ENCODE measurements around the gene NTHL1. TPM values are rescaled to one million over a fixed set of nuclear protein-coding genes. Genes with fewer than 3 reads are reported as not detected.
A peak's percentile ranks its signal among the peaks of the same experiment; 100 is the strongest.
"Not testable (repeated sequence)": the region's sequence is repeated elsewhere in the genome, so short reads cannot be mapped to it uniquely, and the experiment has no call there.

NTHL1 gene
- total RNA-seq, 2 experiments from 2014 or later = 30.6 to 32.0 TPM

GRCh38 chr16:2025251-2025650 is 22.4 kb downstream of the NTHL1 start:
- Mint-ChIP-seq H3K9me3 (no peaks in the 10 kb centered on the region), H3K27me3 (peaks cover 35% of the 10 kb centered on the region), H3K4me3 (no peak overlapping the region), H3K27ac (no peak overlapping the region), H3K36me3 (peaks cover 4% of the 10 kb centered on the region), H3K4me1 (peaks cover 18% of the 10 kb centered on the region)
- DNase-seq = no peak

GRCh38 chr16:2024032-2024420 is 23.6 kb downstream of the NTHL1 start:
- Mint-ChIP-seq H3K9me3 (no peaks in the 10 kb centered on the region), H3K27me3 (peaks cover 39% of the 10 kb centered on the region), H3K36me3 (peaks cover 4% of the 10 kb centered on the region), H3K4me1 (peaks cover 18% of the 10 kb centered on the region), H3K27ac (no peak overlapping the region), H3K4me3 (no peak overlapping the region)
- DNase-seq = no peak

DNA sequence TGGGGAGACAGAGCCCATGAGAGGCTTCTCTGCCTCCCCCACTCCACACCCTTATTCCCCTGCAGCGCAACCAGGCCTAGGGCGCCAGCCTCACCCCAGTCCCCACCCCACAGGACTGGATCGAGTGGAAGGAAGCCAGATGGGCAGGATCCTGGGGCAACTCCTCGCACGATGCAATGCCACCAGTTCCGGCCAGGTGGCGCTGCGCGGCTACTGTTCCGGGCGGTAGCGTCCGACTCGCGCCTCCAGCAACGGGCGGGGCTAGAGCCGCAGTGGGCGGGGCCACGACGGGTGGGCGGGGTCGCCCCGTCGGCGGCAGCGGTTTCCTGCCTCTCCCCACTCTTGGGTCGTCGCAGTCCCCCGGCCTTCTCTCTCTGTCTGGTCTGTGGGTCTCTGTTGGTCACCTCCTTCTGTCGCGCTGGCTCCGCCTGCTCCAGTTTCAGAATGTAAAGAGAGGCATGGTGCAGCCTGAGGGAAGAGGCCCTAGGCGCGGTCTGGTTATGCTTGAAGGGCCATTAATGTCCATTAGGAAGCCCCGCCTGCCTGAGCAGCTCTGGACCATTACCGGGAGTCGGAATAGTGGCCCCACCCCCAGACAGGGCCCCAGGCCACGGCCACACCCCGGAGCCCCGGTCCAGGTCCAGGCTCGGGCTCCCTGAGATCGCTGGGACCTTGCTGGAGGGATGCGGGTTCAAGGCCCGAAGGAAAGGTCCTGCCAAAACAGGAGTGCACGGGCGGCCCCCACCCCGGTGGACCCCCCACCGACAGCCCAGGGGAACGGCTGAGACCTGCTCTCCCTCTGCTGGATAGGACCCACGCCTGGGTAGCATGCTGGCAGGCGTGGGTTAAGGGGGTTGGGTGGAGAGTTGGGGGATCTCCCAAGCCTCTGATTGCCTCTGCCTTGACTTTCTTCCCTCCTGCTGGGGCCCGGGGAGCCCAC is 24.3 kb downstream of the NTHL1 start:
- Mint-ChIP-seq H3K9me3 (no peaks in the 10 kb centered on the region), H3K36me3 (peaks cover 4% of the 10 kb centered on the region), H3K4me3 (peak overlapping the region; percentile 70), H3K27ac (peak overlapping the region; percentile 68), H3K27me3 (peaks cover 44% of the 10 kb centered on the region), H3K4me1 (peaks cover 18% of the 10 kb centered on the region)
- peak; percentile 93 for DNase-seq

- H3K4me3 Mint-ChIP-seq = peak overlapping the region; percentile 70
- peaks cover 4% of the 10 kb centered on the region for H3K36me3 Mint-ChIP-seq
- peaks cover 18% of the 10 kb centered on the region for H3K4me1 Mint-ChIP-seq
- H3K27me3 Mint-ChIP-seq = peaks cover 48% of the 10 kb centered on the region
- no peak for DNase-seq
- H3K27ac Mint-ChIP-seq = no peak overlapping the region
- H3K9me3 Mint-ChIP-seq = no peaks in the 10 kb centered on the region
These were observed 24.9 kb downstream of the NTHL1 start for GRCh38 chr16:2022723-2023091.

DNA sequence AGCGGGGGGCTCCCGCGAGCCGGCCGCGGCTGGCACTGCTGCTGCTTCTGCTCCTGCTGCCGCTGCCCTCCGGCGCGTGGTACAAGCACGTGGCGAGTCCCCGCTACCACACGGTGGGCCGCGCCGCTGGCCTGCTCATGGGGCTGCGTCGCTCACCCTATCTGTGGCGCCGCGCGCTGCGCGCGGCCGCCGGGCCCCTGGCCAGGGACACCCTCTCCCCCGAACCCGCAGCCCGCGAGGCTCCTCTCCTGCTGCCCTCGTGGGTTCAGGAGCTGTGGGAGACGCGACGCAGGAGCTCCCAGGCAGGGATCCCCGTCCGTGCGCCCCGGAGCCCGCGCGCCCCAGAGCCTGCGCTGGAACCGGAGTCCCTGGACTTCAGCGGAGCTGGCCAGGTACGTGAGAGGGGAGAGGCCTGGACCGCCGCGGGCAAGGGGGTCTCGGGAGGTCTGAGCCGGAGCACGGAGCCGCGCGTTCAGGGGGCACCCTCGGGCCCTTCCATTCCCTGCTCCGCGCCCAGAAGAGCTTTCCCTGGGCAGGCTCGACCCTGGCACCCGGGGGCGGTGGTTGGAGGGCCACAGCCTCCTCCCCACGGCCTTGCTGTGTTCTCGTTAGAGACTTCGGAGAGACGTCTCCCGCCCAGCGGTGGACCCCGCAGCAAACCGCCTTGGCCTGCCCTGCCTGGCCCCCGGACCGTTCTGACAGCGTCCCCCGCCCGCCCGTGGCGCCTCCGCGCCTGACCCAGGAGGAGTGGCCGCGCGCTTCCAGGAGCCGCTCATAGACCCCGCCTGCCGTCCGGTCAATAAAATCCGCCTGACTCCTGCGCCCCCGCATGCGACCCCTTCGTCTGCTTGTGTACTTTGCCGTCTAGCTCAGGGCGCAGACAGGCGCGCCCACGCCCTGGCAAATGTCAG is 27.5 kb downstream of the NTHL1 start:
- no peak overlapping the region for H3K27ac Mint-ChIP-seq
- peak; percentile 27 for DNase-seq

GRCh38 chr16:2019518-2019920 is 28.1 kb downstream of the NTHL1 start, which contains the start of gene NPW:
TSS of gene NPW (plus strand) at chr16:2019785.
- no peaks in the 10 kb centered on the region for H3K9me3 Mint-ChIP-seq
- peak within 1 kb of the TSS; percentile 74 for H3K4me3 Mint-ChIP-seq
- no peak within 1 kb of the TSS for H3K27ac Mint-ChIP-seq
- H3K4me1 Mint-ChIP-seq = peaks cover 14% of the 10 kb centered on the region
- DNase-seq = peak; percentile 63
- peaks cover 41% of the 10 kb centered on the region for H3K27me3 Mint-ChIP-seq
- peaks cover 4% of the 10 kb centered on the region for H3K36me3 Mint-ChIP-seq

More for the DNA sequence above, 27.5 kb downstream of the NTHL1 start:
- no peaks in the 10 kb centered on the region for H3K9me3 Mint-ChIP-seq
- H3K4me3 Mint-ChIP-seq = peak overlapping the region; percentile 74
- peaks cover 14% of the 10 kb centered on the region for H3K4me1 Mint-ChIP-seq
- H3K27me3 Mint-ChIP-seq = peaks cover 41% of the 10 kb centered on the region
- peaks cover 4% of the 10 kb centered on the region for H3K36me3 Mint-ChIP-seq

GRCh38 chr16:2016407-2016922 is 31.2 kb downstream of the NTHL1 start:
- Mint-ChIP-seq H3K27ac (no peak overlapping the region), H3K9me3 (no peaks in the 10 kb centered on the region), H3K4me1 (peaks cover 5% of the 10 kb centered on the region), H3K36me3 (peaks cover 2% of the 10 kb centered on the region), H3K4me3 (no peak overlapping the region), H3K27me3 (peaks cover 24% of the 10 kb centered on the region)
- DNase-seq = no peak

- H3K4me3 Mint-ChIP-seq = no peak overlapping the region
- no peaks in the 10 kb centered on the region for H3K9me3 Mint-ChIP-seq
- H3K4me1 Mint-ChIP-seq = peaks cover 4% of the 10 kb centered on the region
- peaks cover 18% of the 10 kb centered on the region for H3K27me3 Mint-ChIP-seq
- peaks cover 2% of the 10 kb centered on the region for H3K36me3 Mint-ChIP-seq
- DNase-seq = no peak
- H3K27ac Mint-ChIP-seq = no peak overlapping the region
These were observed 31.8 kb downstream of the NTHL1 start for GRCh38 chr16:2015947-2016208.

DNA sequence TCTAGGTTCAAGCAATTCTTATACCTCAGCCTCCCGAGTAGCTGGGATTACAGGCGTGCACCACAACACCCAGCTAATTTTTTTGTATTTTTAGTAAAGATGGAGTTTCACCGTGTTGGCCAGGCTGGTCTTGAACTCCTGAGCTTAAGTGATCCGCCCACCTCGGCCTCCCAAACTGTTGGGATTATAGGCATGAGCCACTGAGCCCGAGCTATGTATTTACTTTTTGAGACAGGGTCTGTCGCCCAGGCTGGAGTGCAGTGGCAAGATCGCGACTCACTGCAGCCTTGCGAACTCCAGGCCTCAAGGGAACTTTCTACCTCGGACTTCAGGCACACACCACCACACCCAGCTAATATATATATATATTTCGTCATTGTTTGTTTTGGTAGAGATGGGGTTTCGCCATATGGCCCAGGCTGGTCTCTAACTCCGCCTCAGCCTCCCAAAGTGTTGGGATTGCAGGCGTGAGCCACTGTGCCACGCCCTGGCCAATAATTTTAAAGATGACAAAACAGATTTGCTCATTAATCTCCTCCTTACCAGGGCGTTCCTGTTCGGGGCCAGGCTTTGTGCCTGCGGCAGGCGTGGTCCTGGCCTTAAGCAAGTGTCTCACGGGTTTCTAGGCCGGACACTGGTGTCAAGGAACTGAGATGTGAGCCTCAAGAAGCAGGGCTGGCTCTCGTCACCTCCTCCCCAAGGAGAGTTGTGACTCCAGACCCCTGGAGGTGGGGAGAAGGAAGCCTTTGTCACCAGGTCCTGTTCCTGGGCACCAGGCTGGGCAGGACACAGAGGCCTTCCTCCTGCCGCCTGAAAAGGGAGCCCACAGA is 32.3 kb downstream of the NTHL1 start:
- peaks cover 2% of the 10 kb centered on the region for H3K36me3 Mint-ChIP-seq

DNA sequence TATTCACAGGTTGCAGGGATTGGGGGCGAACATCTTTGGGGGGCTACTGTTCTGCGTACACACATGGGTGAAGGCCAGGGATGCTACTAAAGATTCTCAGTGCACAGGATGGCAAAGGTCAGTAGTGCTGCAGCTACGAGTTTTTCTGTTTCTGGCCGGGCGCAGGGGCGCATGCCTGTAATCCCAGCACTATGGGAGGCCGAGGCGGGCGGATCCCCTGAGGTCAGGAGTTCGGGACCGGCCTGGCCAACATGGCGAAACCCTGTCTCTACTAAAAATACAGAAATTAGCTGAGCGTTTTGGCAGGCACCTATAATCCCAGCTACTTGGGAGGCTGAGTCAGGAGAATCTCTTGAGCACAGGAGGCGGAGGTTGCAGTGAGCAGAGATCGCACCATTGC is 34.1 kb downstream of the NTHL1 start:
- Mint-ChIP-seq H3K4me3 (no peak overlapping the region), H3K27ac (no peak overlapping the region), H3K36me3 (peaks cover 8% of the 10 kb centered on the region), H3K9me3 (no peaks in the 10 kb centered on the region), H3K27me3 (peaks cover 4% of the 10 kb centered on the region), H3K4me1 (peaks cover 7% of the 10 kb centered on the region)
- DNase-seq = no peak

More for the DNA sequence above, 32.3 kb downstream of the NTHL1 start:
- Mint-ChIP-seq H3K27ac (no peak overlapping the region), H3K27me3 (peaks cover 13% of the 10 kb centered on the region), H3K4me3 (no peak overlapping the region), H3K4me1 (peaks cover under 1% of the 10 kb centered on the region), H3K9me3 (no peaks in the 10 kb centered on the region)
- DNase-seq = no peak

- not testable (repeated sequence) for H3K27ac Mint-ChIP-seq, H3K9me3 Mint-ChIP-seq, H3K4me3 Mint-ChIP-seq, DNase-seq, H3K27me3 Mint-ChIP-seq
- H3K36me3 Mint-ChIP-seq = peaks cover 24% of the 10 kb centered on the region
- H3K4me1 Mint-ChIP-seq = peaks cover 17% of the 10 kb centered on the region
These were observed 35.9 kb downstream of the NTHL1 start for GRCh38 chr16:2011726-2012125.

- no peaks in the 10 kb centered on the region for H3K27me3 Mint-ChIP-seq
- DNase-seq = peak; percentile 88
- peak within 1 kb of the TSS; percentile 93 for H3K27ac Mint-ChIP-seq
- peaks cover 34% of the 10 kb centered on the region for H3K36me3 Mint-ChIP-seq
- H3K4me3 Mint-ChIP-seq = peak within 1 kb of the TSS; percentile 94
- H3K9me3 Mint-ChIP-seq = no peaks in the 10 kb centered on the region
- peaks cover 24% of the 10 kb centered on the region for H3K4me1 Mint-ChIP-seq
These were observed 37.7 kb downstream of the NTHL1 start, which contains the start of gene ZNF598 for GRCh38 chr16:2009791-2010510. TSS of gene ZNF598 (minus strand) at chr16:2009821.

DNA sequence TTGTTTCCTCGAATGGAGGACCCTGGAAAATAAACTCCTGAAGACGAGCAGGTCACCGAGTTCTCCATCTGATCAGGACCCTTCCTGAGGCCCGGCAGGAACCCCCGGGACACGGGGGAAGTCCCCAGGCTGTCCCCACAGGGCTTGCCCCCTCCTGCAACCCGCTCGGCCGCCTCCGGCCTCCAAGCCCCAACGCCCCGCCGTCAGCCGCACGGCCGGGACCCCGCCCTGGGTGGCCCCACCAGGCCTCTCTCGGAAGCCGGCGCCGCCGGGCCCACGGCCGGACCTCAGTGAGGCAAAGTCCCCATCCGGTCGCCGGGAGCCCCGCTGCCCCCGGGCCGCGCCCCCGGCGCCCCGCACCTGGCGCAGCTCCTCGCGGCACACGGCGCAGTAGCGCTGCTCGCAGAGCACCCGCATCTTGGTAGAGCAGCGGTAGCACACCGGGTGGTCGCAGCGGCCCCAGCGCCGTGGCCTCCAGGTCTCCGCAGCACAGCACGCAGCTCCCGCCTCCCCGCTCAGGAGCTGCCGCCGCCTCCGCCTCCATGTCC is 38.4 kb downstream of the NTHL1 start:
- no peaks in the 10 kb centered on the region for H3K27me3 Mint-ChIP-seq
- peaks cover 26% of the 10 kb centered on the region for H3K4me1 Mint-ChIP-seq
- H3K4me3 Mint-ChIP-seq = peak overlapping the region; percentile 88
- H3K9me3 Mint-ChIP-seq = no peaks in the 10 kb centered on the region
- peak; percentile 44 for DNase-seq
- peaks cover 34% of the 10 kb centered on the region for H3K36me3 Mint-ChIP-seq
- H3K27ac Mint-ChIP-seq = peak overlapping the region; percentile 86
